Fibroblast of lung (primary cell): ENCODE data around the gene P2RX1. TPM values are rescaled to one million over a fixed set of nuclear protein-coding genes. Genes with fewer than 3 reads are reported as not detected.

ENCODE experiments used
- DNase-seq, 2 donors: peaks; one replicate each; pipeline versions ENCODE4 v3.0.0 to v3.0.0-alpha.2; 2010; ENCODE audit warnings: low read depth in 2 of 2
- H2AFZ ChIP-seq: 2 replicates; pipeline ENCODE4 v1.5.1; 2012; ENCODE audit warnings: low read length, control low read depth, inconsistent platforms
- H3K27ac ChIP-seq: 2 replicates; pipeline ENCODE4 v1.5.1; 2011; ENCODE audit warnings: low read length, control low read depth; ENCODE audit not compliant: insufficient read depth
- H3K27me3 ChIP-seq: 2 replicates; pipeline ENCODE4 v1.5.1; 2011; ENCODE audit warnings: mild to moderate bottlenecking, low read length; ENCODE audit not compliant: control insufficient read depth, insufficient read depth
- H3K36me3 ChIP-seq: 2 replicates; pipeline ENCODE4 v1.5.1; 2011; ENCODE audit warnings: low read length; ENCODE audit not compliant: control insufficient read depth, insufficient read depth
- H3K4me1 ChIP-seq: 2 replicates; pipeline ENCODE4 v1.5.1; 2011; ENCODE audit warnings: low read length; ENCODE audit not compliant: control insufficient read depth, insufficient read depth; ENCODE audit errors: extremely low read depth
- H3K4me2 ChIP-seq: 2 replicates; pipeline ENCODE4 v1.5.1; 2011; ENCODE audit warnings: low read length, control low read depth; ENCODE audit not compliant: insufficient read depth; ENCODE audit errors: extremely low read depth
- H3K4me3 ChIP-seq, 4 experiments: fragments of 200-600 bp in 1 of 4; sonication (generic) in 1 of 4; replicated peaks in 1 of 4; 2 replicates each; pipeline ENCODE4 v1.5.1; 2011 to 2016; ENCODE audit warnings: low read length in 4 of 4, low read depth in 3 of 4, mild to moderate bottlenecking in 3 of 4, control low read depth in 2 of 4, inconsistent platforms in 1 of 4, mixed read lengths in 1 of 4; ENCODE audit not compliant: insufficient read depth in 1 of 4; ENCODE audit errors: control extremely low read depth in 1 of 4
- H3K79me2 ChIP-seq: 2 replicates; pipeline ENCODE4 v1.5.1; 2012; ENCODE audit warnings: mild to moderate bottlenecking, low read length, inconsistent platforms; ENCODE audit not compliant: control insufficient read depth, insufficient read depth
- H3K9ac ChIP-seq: 2 replicates; pipeline ENCODE4 v1.5.1; 2011; ENCODE audit warnings: mild to moderate bottlenecking, low read length, control low read depth; ENCODE audit not compliant: insufficient read depth
- H3K9me3 ChIP-seq: 2 replicates; pipeline ENCODE4 v1.5.1; 2012; ENCODE audit warnings: low read depth, low read length; ENCODE audit not compliant: control insufficient read depth, insufficient read depth
- H4K20me1 ChIP-seq: 2 replicates; pipeline ENCODE4 v1.5.1; 2011; ENCODE audit warnings: low read length; ENCODE audit not compliant: control insufficient read depth, insufficient read depth; ENCODE audit errors: extremely low read depth
- EZH2 ChIP-seq: IDR thresholded peaks from 2 replicates; pipeline ENCODE4 v1.5.1; 2012; ENCODE audit warnings: low read length, control low read depth, mild to moderate bottlenecking; ENCODE audit errors: missing control alignments
- polyA plus RNA-seq, 2 donors: library from polyadenylated mRNA; depleted of rRNA in 1 of 2; stranded (reverse) in 1 of 2; unstranded in 1 of 2; fragments of >200 nt; gene quantifications; 2 replicates each; pipeline ENCODE4 v1.2.1, GENCODE V29; 2011 to 2012; ENCODE audit warnings: missing spikeins in 1 of 2
- total RNA-seq: library from RNA; depleted of rRNA; stranded (reverse); fragments of >200 nt; gene quantifications from 2 replicates; pipeline ENCODE4 v1.2.1, GENCODE V29; 2014
- TF ChIP-seq, protein P1 (sequence below), 2 donors: IDR thresholded peaks in 1 of 2; conservative IDR thresholded peaks in 1 of 2; 1 replicate in 1 of 2; 2 replicates in 1 of 2; pipeline ENCODE4 v1.5.1; 2011 to 2012; ENCODE audit warnings: low read length in 2 of 2, control low read depth in 1 of 2, inconsistent platforms in 1 of 2, low read depth in 1 of 2, mild to moderate bottlenecking in 1 of 2

The P2RX1 gene
- total and polyA plus RNA-seq, 2 donors (not counting 1 experiment from before 2014, with no cell fraction given) = under 0.01 TPM; not detected in 1

DNA sequence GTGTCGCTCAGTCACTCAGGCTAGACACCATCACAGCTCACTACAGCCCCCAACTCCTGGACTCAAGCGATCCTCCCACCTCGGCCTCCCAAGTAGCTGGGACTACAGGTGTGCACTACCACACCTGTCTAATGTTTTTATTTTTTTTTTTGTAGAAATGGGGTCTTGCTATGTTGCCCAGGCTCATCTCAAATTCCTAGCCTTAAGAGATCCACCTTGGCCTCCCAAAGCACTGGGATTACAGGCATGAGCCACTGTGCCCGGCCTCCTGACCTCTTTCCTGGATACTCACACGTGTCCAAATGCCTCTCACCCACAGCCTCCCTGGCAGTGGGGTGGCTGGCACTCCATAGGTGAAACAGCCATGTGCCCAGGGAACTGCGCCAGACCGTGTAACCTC lies 40.9 kb downstream of the P2RX1 start:
- Histone ChIP-seq H3K27ac (no peak overlapping the region), H3K27me3 (no peaks in the 10 kb centered on the region), H3K4me1 (no peaks in the 10 kb centered on the region), H2AFZ (no peak overlapping the region), H3K36me3 (no peaks in the 10 kb centered on the region), H3K9ac (no peak overlapping the region), H4K20me1 (no peaks in the 10 kb centered on the region), H3K4me3 (no peak overlapping the region), H3K4me2 (no peak overlapping the region), H3K79me2 (no peaks in the 10 kb centered on the region), H3K9me3 (no peaks in the 10 kb centered on the region)
- DNase-seq = no peak
- TF ChIP-seq, protein P1, sequence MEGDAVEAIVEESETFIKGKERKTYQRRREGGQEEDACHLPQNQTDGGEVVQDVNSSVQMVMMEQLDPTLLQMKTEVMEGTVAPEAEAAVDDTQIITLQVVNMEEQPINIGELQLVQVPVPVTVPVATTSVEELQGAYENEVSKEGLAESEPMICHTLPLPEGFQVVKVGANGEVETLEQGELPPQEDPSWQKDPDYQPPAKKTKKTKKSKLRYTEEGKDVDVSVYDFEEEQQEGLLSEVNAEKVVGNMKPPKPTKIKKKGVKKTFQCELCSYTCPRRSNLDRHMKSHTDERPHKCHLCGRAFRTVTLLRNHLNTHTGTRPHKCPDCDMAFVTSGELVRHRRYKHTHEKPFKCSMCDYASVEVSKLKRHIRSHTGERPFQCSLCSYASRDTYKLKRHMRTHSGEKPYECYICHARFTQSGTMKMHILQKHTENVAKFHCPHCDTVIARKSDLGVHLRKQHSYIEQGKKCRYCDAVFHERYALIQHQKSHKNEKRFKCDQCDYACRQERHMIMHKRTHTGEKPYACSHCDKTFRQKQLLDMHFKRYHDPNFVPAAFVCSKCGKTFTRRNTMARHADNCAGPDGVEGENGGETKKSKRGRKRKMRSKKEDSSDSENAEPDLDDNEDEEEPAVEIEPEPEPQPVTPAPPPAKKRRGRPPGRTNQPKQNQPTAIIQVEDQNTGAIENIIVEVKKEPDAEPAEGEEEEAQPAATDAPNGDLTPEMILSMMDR (conservative IDR thresholded peaks at IDR 0.05 in 1 of 2, IDR thresholded peaks at IDR 0.05 in 1 of 2; ENCODE audit: low read depth in 1 of 2, low read length in 2 of 2) = no peak
- no peak for TF ChIP-seq EZH2

DNA sequence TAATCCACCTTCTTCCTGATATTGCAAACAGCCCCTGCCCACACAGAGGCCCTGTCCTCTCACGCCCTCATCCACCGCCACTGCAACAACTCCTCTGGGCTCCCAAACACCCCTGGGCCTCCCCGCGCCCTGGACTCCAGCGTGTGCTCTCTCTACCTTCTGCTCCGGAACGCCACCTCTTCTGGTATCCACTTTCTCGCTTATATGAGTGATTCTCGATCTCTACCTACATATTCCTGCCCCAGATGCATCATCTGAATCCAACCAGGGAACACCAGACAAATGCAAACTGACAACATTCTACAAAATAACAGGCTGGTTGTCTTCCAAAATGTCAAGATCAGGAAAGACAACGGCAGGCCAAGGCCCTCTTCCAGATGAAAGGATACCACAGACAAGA lies 42.4 kb downstream of the P2RX1 start:
- no peak overlapping the region for H3K4me3 ChIP-seq
- H3K9me3 ChIP-seq = no peaks in the 10 kb centered on the region
- H4K20me1 ChIP-seq = no peaks in the 10 kb centered on the region
- TF ChIP-seq EZH2 = no peak
- TF ChIP-seq, protein P1 (conservative IDR thresholded peaks at IDR 0.05 in 1 of 2, IDR thresholded peaks at IDR 0.05 in 1 of 2; ENCODE audit: low read depth in 1 of 2, low read length in 2 of 2) = no peak
- H3K79me2 ChIP-seq = no peaks in the 10 kb centered on the region
- H3K36me3 ChIP-seq = no peaks in the 10 kb centered on the region
- H3K4me1 ChIP-seq = no peaks in the 10 kb centered on the region
- H3K4me2 ChIP-seq = no peak overlapping the region
- no peak for DNase-seq
- no peak overlapping the region for H3K9ac ChIP-seq
- H3K27ac ChIP-seq = no peak overlapping the region
- H3K27me3 ChIP-seq = no peaks in the 10 kb centered on the region
- no peak overlapping the region for H2AFZ ChIP-seq

DNA sequence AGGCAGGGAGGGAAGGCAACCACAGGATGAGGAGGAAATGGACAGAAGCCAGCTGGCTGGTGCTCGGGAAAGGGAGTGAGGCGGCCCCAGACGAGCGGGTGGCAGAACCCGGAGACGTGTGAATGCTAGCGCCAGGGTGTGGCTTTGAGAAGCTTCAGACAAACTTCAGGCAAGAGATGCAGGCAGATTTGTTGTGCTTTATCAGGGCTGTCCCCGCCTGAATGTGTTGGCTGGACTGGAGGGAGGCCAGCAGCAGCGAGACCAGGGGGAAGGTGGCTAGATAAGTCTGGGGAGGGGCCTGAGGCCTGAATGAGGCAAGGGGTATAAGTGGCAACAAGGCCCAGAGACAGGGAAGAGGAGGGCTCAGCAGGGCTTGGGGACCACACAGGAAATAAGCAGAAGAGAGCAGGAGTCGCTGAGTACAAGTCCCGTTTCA lies 45.4 kb downstream of the P2RX1 start:
- TF ChIP-seq, protein P1 (conservative IDR thresholded peaks at IDR 0.05 in 1 of 2, IDR thresholded peaks at IDR 0.05 in 1 of 2; ENCODE audit: low read depth in 1 of 2, low read length in 2 of 2) = no peak
- no peak for TF ChIP-seq EZH2
- H2AFZ ChIP-seq = no peak overlapping the region
- no peaks in the 10 kb centered on the region for H4K20me1 ChIP-seq
- no peak overlapping the region for H3K9ac ChIP-seq
- H3K4me3 ChIP-seq = no peak overlapping the region
- DNase-seq = peak; percentile 43 to 46
- no peaks in the 10 kb centered on the region for H3K9me3 ChIP-seq
- no peak overlapping the region for H3K27ac ChIP-seq
- H3K36me3 ChIP-seq = no peaks in the 10 kb centered on the region
- no peaks in the 10 kb centered on the region for H3K4me1 ChIP-seq
- no peaks in the 10 kb centered on the region for H3K79me2 ChIP-seq
- H3K4me2 ChIP-seq = no peak overlapping the region
- H3K27me3 ChIP-seq = no peaks in the 10 kb centered on the region
